PC-3 (cell line): ENCODE results near the gene DTD1. TPM values are rescaled to one million over a fixed set of nuclear protein-coding genes. Genes with fewer than 3 reads are reported as not detected.

Source experiments
- ATAC-seq: fragments of 200-7000 bp; cut with Tn5 transposase; 2 replicates; pipeline ENCODE4 v1.9.1; 2020; ENCODE audit warnings: mild to moderate bottlenecking, moderate library complexity
- BruUV-seq: library from RNA; stranded (reverse); fragments of 400-500 nt; replicated peaks from 2 replicates; lab custom pipeline; 2021; lab: Mats Ljungman, UMichigan
- CTCF ChIA-PET: fragments of 300-600 bp; sonication (Branson Sonifier 250); formaldehyde crosslinking; loops from one replicate; lab custom pipeline; 2022; ENCODE audit warnings: antibody characterized with exemption; lab: Charles Lee
- POLR2A ChIA-PET: fragments of 300-600 bp; sonication (Branson Sonifier 250); formaldehyde crosslinking; loops from one replicate; lab custom pipeline; 2022; ENCODE audit warnings: antibody characterized with exemption; ENCODE audit not compliant: unreplicated experiment; lab: Charles Lee
- DNase-seq: peaks from one replicate; pipeline ENCODE4 v3.0.0-alpha.2; 2015
- H2AFZ ChIP-seq: fragments of 300-600 bp; sonication (generic); 2 replicates; pipeline ENCODE4 v1.6.0; 2016; ENCODE audit warnings: antibody characterized with exemption, low read length
- H3F3A ChIP-seq: fragments of 300-600 bp; sonication (generic); one replicate; pipeline ENCODE4 v1.6.0; 2017; ENCODE audit warnings: antibody characterized with exemption, low read length, control low read depth, mild to moderate bottlenecking; ENCODE audit not compliant: unreplicated experiment
- H3K27ac ChIP-seq: fragments of 300-600 bp; sonication (generic); 2 replicates; pipeline ENCODE4 v1.5.1; 2016; ENCODE audit warnings: mild to moderate bottlenecking, low read length
- H3K27me3 ChIP-seq: fragments of 300-600 bp; sonication (generic); 2 replicates; pipeline ENCODE4 v1.6.1; 2016; ENCODE audit warnings: low read length, mixed read lengths
- H3K36me3 ChIP-seq: fragments of 300-600 bp; sonication (generic); 2 replicates; pipeline ENCODE4 v1.6.1; 2016; ENCODE audit warnings: low read depth, mixed run types, low read length, mixed read lengths
- H3K4me1 ChIP-seq: fragments of 300-600 bp; sonication (generic); 2 replicates; pipeline ENCODE4 v1.5.1; 2016; ENCODE audit warnings: low read length; ENCODE audit not compliant: insufficient read depth
- H3K4me2 ChIP-seq: fragments of 300-600 bp; sonication (generic); 2 replicates; pipeline ENCODE4 v1.6.0; 2016; ENCODE audit warnings: low read length
- H3K4me3 ChIP-seq: fragments of 300-600 bp; sonication (generic); 2 replicates; pipeline ENCODE4 v1.5.1; 2016; ENCODE audit warnings: mild to moderate bottlenecking, low read length, mixed read lengths
- H3K79me2 ChIP-seq: fragments of 300-600 bp; sonication (generic); 2 replicates; pipeline ENCODE4 v1.6.1; 2017; ENCODE audit warnings: low read length, mixed read lengths
- H3K9ac ChIP-seq: fragments of 300-600 bp; sonication (generic); 2 replicates; pipeline ENCODE4 v1.6.0; 2016; ENCODE audit warnings: mild to moderate bottlenecking, low read length
- H3K9me2 ChIP-seq: fragments of 300-600 bp; sonication (generic); replicated peaks from 2 replicates; pipeline ENCODE4 v1.6.1; 2016; ENCODE audit warnings: mixed run types, low read length, mixed read lengths
- H3K9me3 ChIP-seq: fragments of 300-600 bp; sonication (generic); 2 replicates; pipeline ENCODE4 v1.6.1; 2016; ENCODE audit warnings: low read length, mixed read lengths
- H4K20me1 ChIP-seq: fragments of 300-600 bp; sonication (generic); 2 replicates; pipeline ENCODE4 v1.6.1; 2016; ENCODE audit warnings: low read length, mixed read lengths
- EZH2 ChIP-seq: fragments of 300-600 bp; sonication (generic); IDR thresholded peaks from one replicate; pipeline ENCODE4 v1.6.1; 2017; ENCODE audit warnings: antibody characterized with exemption, mild to moderate bottlenecking, low read length; ENCODE audit not compliant: unreplicated experiment
- EZH2phosphoT487 ChIP-seq: fragments of 300-600 bp; sonication (generic); IDR thresholded peaks from 2 replicates; pipeline ENCODE4 v1.6.1; 2018; ENCODE audit warnings: mild to moderate bottlenecking, antibody characterized with exemption, low read length, borderline replicate concordance
- intact Hi-C: fragments of 100-400 bp; cut with micrococcal nuclease; formaldehyde crosslinking; loops from 2 replicates; pipeline ENCODE4 v1.9.0; 2023
- total RNA-seq: library from RNA; depleted of rRNA; stranded (reverse); fragments of >200 nt; gene quantifications from 2 replicates; pipeline ENCODE4 v1.2.3, GENCODE V29; 2014
- TF ChIP-seq, protein P1 (sequence below): fragments of 300-600 bp; sonication (generic); conservative IDR thresholded peaks from 2 replicates; pipeline ENCODE4 v1.5.1; 2017; ENCODE audit warnings: antibody characterized with exemption, low read depth, mild to moderate bottlenecking, low read length

DTD1 gene
- total RNA-seq, 1 experiment from 2014 or later, result 124 TPM

DNA sequence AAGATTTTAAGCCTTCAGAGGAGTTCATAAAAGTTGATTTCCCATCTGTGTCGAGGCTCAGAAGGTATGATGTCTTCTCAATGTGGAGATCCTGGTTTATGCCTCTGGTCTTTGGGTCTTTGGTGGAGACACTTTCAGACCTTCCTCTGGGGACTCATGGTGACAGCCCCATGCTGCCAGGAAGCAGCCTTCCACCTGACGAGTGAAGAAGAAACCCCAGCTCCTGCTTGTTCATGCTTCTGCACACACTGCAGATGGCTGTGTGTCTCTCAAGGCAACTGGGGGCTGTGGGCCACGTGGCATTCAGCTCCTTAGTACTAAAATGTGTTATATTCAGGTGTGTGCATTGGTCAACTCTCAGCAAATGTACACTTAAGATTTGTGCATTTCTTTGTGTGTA lies 220.9 kb downstream of the DTD1 start:
- intact Hi-C loops, result no loop called here
- CTCF ChIA-PET, result no interaction called here
- POLR2A ChIA-PET, result no interaction called here
- Histone ChIP-seq H3K9ac (no peak overlapping the region), H4K20me1 (no peaks in the 10 kb centered on the region), H3K27me3 (peaks cover 49% of the 10 kb centered on the region), H2AFZ (no peak overlapping the region), H3K79me2 (no peaks in the 10 kb centered on the region), H3K4me3 (no peak overlapping the region), H3K27ac (no peak overlapping the region), H3F3A (no peaks in the 10 kb centered on the region), H3K9me3 (0 out of 2 replicates have a peak, but pooled peaks cover 7% of the 10 kb centered on the region), H3K36me3 (no peaks in the 10 kb centered on the region), H3K4me1 (peaks cover 6% of the 10 kb centered on the region; the same call in 1 of the 2 replicates), H3K4me2 (no peak overlapping the region), H3K9me2 (no peaks in the 10 kb centered on the region)
- no peak for TF ChIP-seq EZH2phosphoT487
- ATAC-seq (no peak), DNase-seq (no peak)
- BruUV-seq, result no TSS peak

DNA sequence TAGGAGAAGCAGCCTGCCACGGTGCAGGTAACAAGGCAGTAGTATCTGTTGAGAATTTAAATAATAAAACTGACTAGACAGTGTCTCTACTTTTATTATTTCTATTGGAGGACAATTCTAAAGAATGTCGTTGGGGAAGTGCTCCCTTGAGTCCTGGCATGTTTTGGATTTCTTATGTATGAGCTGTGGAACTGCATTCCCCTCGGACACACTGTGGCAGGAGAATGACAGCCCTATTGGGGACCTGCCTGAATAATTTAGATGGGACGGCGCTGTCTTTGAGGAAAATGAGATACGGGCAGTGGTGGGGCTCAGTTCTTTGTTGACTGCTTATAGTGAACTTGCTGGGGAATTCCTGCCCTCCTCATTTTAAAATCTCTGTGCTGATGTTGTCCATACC lies 223.3 kb downstream of the DTD1 start:
- Histone ChIP-seq H3K4me2 (no peak overlapping the region), H3K9ac (no peak overlapping the region), H3K36me3 (no peaks in the 10 kb centered on the region), H3K4me3 (no peak overlapping the region), H3K4me1 (peaks cover 2% of the 10 kb centered on the region; the same call in 1 of the 2 replicates), H3K79me2 (no peaks in the 10 kb centered on the region), H3K9me2 (no peaks in the 10 kb centered on the region), H2AFZ (no peak overlapping the region), H3K27me3 (peaks cover 52% of the 10 kb centered on the region), H4K20me1 (no peaks in the 10 kb centered on the region), H3K9me3 (no peaks in the 10 kb centered on the region), H3F3A (no peaks in the 10 kb centered on the region), H3K27ac (no peak overlapping the region)
- BruUV-seq, result no TSS peak
- intact Hi-C loops, result no loop called here
- DNase-seq (no peak), ATAC-seq (no peak)
- POLR2A ChIA-PET, result interaction anchor here (0.6 kb wide), 1 partner anchor 965 kb away, joined by 3 read pairs; no protein-coding TSS in a partner anchor
- TF ChIP-seq EZH2phosphoT487 (no peak), EZH2 (no peak)
- TF ChIP-seq, protein P1, sequence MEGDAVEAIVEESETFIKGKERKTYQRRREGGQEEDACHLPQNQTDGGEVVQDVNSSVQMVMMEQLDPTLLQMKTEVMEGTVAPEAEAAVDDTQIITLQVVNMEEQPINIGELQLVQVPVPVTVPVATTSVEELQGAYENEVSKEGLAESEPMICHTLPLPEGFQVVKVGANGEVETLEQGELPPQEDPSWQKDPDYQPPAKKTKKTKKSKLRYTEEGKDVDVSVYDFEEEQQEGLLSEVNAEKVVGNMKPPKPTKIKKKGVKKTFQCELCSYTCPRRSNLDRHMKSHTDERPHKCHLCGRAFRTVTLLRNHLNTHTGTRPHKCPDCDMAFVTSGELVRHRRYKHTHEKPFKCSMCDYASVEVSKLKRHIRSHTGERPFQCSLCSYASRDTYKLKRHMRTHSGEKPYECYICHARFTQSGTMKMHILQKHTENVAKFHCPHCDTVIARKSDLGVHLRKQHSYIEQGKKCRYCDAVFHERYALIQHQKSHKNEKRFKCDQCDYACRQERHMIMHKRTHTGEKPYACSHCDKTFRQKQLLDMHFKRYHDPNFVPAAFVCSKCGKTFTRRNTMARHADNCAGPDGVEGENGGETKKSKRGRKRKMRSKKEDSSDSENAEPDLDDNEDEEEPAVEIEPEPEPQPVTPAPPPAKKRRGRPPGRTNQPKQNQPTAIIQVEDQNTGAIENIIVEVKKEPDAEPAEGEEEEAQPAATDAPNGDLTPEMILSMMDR, result no peak
- CTCF ChIA-PET, result no interaction called here

DNA sequence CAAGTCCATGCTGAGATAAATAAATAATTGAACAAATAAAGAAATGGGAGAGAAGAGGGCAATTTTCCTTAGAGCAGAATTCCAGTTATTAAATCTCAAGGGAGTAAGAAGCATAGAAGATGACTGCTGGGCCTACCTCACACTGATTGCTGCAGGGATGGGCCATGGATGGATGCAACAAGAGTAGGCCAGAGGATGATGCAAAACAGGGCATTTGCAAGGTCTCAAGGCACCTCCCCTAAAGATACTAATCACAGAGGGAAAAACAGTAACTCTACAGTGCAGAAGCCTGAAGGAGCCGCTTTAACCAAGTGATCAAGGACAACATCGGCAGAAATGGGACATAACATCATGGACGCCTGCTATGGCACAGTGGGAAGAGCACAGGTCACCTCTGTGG lies 224.1 kb downstream of the DTD1 start:
- Histone ChIP-seq H3K4me1 (no peaks in the 10 kb centered on the region), H3K4me2 (no peak overlapping the region), H3K4me3 (no peak overlapping the region), H3K27ac (no peak overlapping the region), H3K27me3 (peaks cover 52% of the 10 kb centered on the region), H3K9ac (no peak overlapping the region), H3F3A (no peaks in the 10 kb centered on the region), H3K79me2 (no peaks in the 10 kb centered on the region), H3K36me3 (no peaks in the 10 kb centered on the region), H3K9me2 (no peaks in the 10 kb centered on the region), H3K9me3 (no peaks in the 10 kb centered on the region), H4K20me1 (no peaks in the 10 kb centered on the region), H2AFZ (no peak overlapping the region)
- DNase-seq (no peak), ATAC-seq (no peak)
- ChIA-PET CTCF (no interaction called here), POLR2A (no interaction called here)
- no TSS peak for BruUV-seq
- intact Hi-C loops, result no loop called here
- TF ChIP-seq, protein P1, result no peak
- TF ChIP-seq EZH2 (no peak), EZH2phosphoT487 (no peak)
